ENCODE data around the gene GSTT2B. TPM values are rescaled to one million over a fixed set of nuclear protein-coding genes. Genes with fewer than 3 reads are reported as not detected.

GSTT2B gene
- total RNA-seq, 2 donors from 2014 or later, result 3.9 to 16.2 TPM

GRCh38 chr22:24008022-24008283 lies 47.0 kb upstream of the GSTT2B start:
- TF ChIP-seq POLR2A (IDR thresholded peaks at IDR 0.05), result no peak
- no peak for TF ChIP-seq CTCF (IDR thresholded peaks at IDR 0.05)
- TF ChIP-seq POLR2AphosphoS5 (IDR thresholded peaks at IDR 0.05), result no peak
- WGBS, result 70% methylated on average over 1 of the region's 1 CpG
- Histone ChIP-seq H3K4me3 (no peak overlapping the region), H3K27ac (no peak overlapping the region), H3K9me3 (no peaks in the 10 kb centered on the region), H3K27me3 (replicated peaks; ENCODE audit: insufficient read depth) (no peaks in the 10 kb centered on the region), H3K36me3 (no peaks in the 10 kb centered on the region), H3K4me1 (replicated peaks) (no peaks in the 10 kb centered on the region)
- intact Hi-C loops (cut with DNase I), result loop anchor here (5.0 kb wide), 1 partner anchor 149 kb away; no protein-coding TSS in a partner anchor
- DNase-seq (ENCODE audit: low spot score), result no peak

- 79% methylated on average over 8 of the region's 8 CpGs for WGBS
- intact Hi-C loops (cut with DNase I), result loop anchor here (5.0 kb wide), 1 partner anchor 150 kb away; no protein-coding TSS in a partner anchor
- H3K4me3 ChIP-seq, result no peak overlapping the region
- no peak for TF ChIP-seq POLR2AphosphoS5 (IDR thresholded peaks at IDR 0.05)
- TF ChIP-seq POLR2A (IDR thresholded peaks at IDR 0.05), result no peak
- no peak for TF ChIP-seq CTCF (IDR thresholded peaks at IDR 0.05)
- no peaks in the 10 kb centered on the region for H3K9me3 ChIP-seq
- no peaks in the 10 kb centered on the region for H3K4me1 ChIP-seq (replicated peaks)
- no peak for DNase-seq (ENCODE audit: low spot score)
- no peaks in the 10 kb centered on the region for H3K27me3 ChIP-seq (replicated peaks; ENCODE audit: insufficient read depth)
- no peak overlapping the region for H3K27ac ChIP-seq
- H3K36me3 ChIP-seq, result no peaks in the 10 kb centered on the region
These were observed 46.4 kb upstream of the GSTT2B start for GRCh38 chr22:24007253-24008021.

DNA sequence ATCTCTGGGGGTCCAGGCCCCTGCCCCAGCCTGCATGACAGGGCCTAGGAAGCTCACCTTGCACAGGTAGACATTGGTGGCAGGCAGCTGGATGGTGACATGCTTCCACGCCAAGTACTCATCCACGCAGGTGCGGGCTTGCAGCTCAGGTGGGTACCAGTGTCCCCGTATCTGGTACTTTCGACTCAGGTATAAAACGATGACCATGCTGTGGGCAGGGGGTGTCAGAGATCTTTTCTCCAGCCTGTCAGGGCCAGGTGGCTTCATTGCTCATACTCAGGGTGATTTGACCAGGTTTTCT lies 45.9 kb upstream of the GSTT2B start:
- WGBS, result 82% methylated on average over 6 of the region's 6 CpGs
- no peaks in the 10 kb centered on the region for H3K9me3 ChIP-seq
- no peaks in the 10 kb centered on the region for H3K36me3 ChIP-seq
- intact Hi-C loops (cut with DNase I), result loop anchor here (5.0 kb wide), 1 partner anchor 150 kb away; no protein-coding TSS in a partner anchor
- no peak overlapping the region for H3K27ac ChIP-seq
- no peak for TF ChIP-seq POLR2AphosphoS5 (IDR thresholded peaks at IDR 0.05)
- TF ChIP-seq CTCF (IDR thresholded peaks at IDR 0.05), result no peak
- no peak for TF ChIP-seq POLR2A (IDR thresholded peaks at IDR 0.05)
- no peaks in the 10 kb centered on the region for H3K27me3 ChIP-seq (replicated peaks; ENCODE audit: insufficient read depth)
- DNase-seq (ENCODE audit: low spot score), result no peak
- H3K4me1 ChIP-seq (replicated peaks), result no peaks in the 10 kb centered on the region
- H3K4me3 ChIP-seq, result no peak overlapping the region

DNA sequence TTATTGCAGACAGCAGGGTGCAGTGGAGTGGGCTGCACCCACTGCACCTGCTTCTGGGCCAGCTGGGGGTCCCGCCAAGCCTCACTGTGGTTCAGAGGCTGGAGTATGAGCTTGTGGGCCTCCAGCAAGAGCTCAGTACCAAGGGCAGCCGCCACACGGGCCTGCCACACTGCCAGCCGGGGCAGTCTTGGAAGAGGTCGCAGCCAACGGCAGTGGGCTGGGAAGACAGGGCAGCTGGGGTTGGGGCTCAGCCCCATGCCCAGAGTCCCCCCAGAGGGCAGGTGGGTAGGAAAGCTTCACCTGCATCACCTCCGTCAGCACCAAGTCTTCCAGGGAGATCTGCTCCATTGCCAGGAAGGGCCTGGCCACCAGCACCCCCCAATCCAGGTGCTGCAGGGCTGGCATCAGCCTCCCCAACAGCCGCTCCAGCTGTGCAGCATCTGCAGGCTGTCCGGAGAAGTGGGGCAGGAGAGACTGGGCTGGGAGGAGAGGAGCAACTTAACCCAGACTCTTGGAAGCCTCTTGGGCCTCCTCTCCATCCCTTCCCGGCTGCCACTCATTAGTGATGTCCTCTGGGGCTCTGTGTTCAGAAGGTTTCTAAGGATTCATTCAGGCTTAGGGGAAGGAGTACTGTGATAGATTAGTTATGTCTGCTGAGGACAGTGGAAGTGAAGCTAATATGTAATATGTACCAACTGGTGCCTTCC lies 45.4 kb upstream of the GSTT2B start:
- Histone ChIP-seq H3K9me3 (no peaks in the 10 kb centered on the region), H3K4me3 (no peak overlapping the region), H3K36me3 (no peaks in the 10 kb centered on the region), H3K27me3 (replicated peaks; ENCODE audit: insufficient read depth) (no peaks in the 10 kb centered on the region), H3K27ac (no peak overlapping the region), H3K4me1 (replicated peaks) (no peaks in the 10 kb centered on the region)
- no peak for DNase-seq (ENCODE audit: low spot score)
- intact Hi-C loops (cut with DNase I), result loop anchor here (5.0 kb wide), 1 partner anchor 151 kb away; no protein-coding TSS in a partner anchor
- 79% methylated on average over 10 of the region's 10 CpGs for WGBS
- TF ChIP-seq POLR2AphosphoS5 (IDR thresholded peaks at IDR 0.05) (no peak), POLR2A (IDR thresholded peaks at IDR 0.05) (no peak), CTCF (IDR thresholded peaks at IDR 0.05) (no peak)

DNA sequence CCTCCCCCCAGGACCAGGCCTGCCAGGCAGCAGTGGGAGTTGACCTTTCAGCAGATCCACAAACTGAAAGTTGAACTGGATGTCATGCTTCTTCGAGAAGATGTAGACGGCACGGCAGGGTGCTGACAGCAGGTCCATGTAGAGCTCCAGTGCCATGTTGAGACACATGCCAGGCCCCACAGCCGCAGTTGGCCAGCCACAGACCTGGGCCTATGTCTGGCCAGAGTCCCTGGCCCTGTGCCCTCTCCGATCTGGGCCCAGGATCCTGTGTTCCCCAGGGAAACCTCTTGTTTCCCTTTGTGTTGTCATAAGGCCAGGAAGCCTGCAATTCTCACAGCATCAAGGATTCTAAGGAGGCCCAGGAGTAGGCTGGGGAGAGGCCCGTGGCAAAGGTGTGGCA lies 44.2 kb upstream of the GSTT2B start, which contains the start of gene GSTT4:
GSTT4 (minus strand) TSS at position 253 of the 400 bp plus-strand sequence; CDS start at position 156, 97 bp downstream.
- DNase-seq (ENCODE audit: low spot score), result no peak
- TF ChIP-seq POLR2AphosphoS5 (IDR thresholded peaks at IDR 0.05), result no peak
- TF ChIP-seq POLR2A (IDR thresholded peaks at IDR 0.05), result no peak
- no peak for TF ChIP-seq CTCF (IDR thresholded peaks at IDR 0.05)
- H3K4me1 ChIP-seq (replicated peaks), result no peaks in the 10 kb centered on the region
- H3K27ac ChIP-seq, result no peak within 1 kb of the TSS
- 64% methylated on average over 6 of the region's 6 CpGs for WGBS
- no peak within 1 kb of the TSS for H3K4me3 ChIP-seq
- no peaks in the 10 kb centered on the region for H3K36me3 ChIP-seq
- H3K9me3 ChIP-seq, result no peaks in the 10 kb centered on the region
- intact Hi-C loops (cut with DNase I), result loop anchor here (5.0 kb wide), 1 partner anchor 152 kb away; no protein-coding TSS in a partner anchor
- no peaks in the 10 kb centered on the region for H3K27me3 ChIP-seq (replicated peaks; ENCODE audit: insufficient read depth)
